ENCODE measurements around the gene SACM1L. TPM values are rescaled to one million over a fixed set of nuclear protein-coding genes. Genes with fewer than 3 reads are reported as not detected.
A peak's percentile ranks its signal among the peaks of the same experiment; 100 is the strongest.

SACM1L gene
- total and polyA plus RNA-seq, 2 of the 13 experiments (the other 11 are each of a cell fraction or from before 2014, with no cell fraction given), result 15.1 to 27.8 TPM

DNA sequence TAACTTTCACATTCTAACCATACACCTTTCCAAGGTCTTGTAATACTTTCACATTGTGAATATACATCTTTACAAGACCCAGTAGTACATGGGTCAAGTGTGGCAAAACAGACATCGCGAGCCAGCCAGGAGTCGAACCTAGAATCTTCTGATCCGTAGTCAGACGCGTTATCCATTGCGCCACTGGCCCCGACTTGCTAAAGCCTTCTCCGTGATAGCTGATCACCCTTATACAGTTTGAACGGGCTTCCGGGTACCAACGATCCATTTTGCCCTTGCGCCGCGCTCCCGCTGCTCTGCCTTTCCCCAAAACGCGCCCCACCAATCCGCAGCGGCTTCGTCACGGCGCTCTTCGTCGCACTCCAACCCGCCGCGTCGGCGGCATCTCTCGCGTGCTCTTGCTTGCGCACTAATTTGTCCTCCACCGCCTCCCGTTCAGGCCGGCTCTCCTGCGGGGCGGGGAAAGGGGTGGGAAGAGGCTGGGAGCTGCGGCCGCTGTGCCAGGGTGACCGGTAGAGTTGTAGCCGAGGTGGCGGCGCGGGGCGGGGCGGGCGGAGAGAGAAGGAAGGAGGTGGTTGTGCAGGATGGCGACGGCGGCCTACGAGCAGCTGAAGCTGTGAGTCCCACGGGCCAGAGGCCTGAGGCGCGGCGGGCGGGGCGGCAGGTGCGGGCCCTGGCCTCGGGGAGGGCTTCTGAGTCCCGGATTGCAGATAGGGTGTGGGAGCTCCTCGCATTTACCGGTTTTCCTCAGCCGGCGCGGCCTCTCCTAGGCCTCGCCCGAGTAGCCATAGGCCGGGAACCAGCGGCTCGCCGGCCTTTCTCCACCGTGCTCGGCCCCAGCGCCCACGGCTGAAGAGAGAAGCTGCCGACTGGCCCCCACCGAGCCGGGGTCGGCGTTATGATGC lies at the start of gene SACM1L (continued):
- no peak for TF ChIP-seq ZNF382 (CRISPR knock-in tag; IDR thresholded peaks at IDR 0.05; ENCODE audit: borderline replicate concordance)
- no peak for TF ChIP-seq ZNF672 (CRISPR knock-in tag; IDR thresholded peaks at IDR 0.05)
- TF ChIP-seq REPIN1 (CRISPR knock-in tag; IDR thresholded peaks at IDR 0.05; ENCODE audit: borderline replicate concordance, low read depth), result peak; percentile 96; the same call in 1 of the 2 replicates
- TF ChIP-seq ZNF10 (CRISPR knock-in tag; IDR thresholded peaks at IDR 0.05; ENCODE audit: borderline replicate concordance, low read depth), result no peak
- TF ChIP-seq, protein P1, sequence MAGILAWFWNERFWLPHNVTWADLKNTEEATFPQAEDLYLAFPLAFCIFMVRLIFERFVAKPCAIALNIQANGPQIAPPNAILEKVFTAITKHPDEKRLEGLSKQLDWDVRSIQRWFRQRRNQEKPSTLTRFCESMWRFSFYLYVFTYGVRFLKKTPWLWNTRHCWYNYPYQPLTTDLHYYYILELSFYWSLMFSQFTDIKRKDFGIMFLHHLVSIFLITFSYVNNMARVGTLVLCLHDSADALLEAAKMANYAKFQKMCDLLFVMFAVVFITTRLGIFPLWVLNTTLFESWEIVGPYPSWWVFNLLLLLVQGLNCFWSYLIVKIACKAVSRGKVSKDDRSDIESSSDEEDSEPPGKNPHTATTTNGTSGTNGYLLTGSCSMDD (CRISPR knock-in tag; IDR thresholded peaks at IDR 0.05), result no peak
- TF ChIP-seq ZNF329 (CRISPR knock-in tag; IDR thresholded peaks at IDR 0.05; ENCODE audit: low read depth), result 0 out of 2 replicates have a peak, but pooled peaks have one; percentile 59
- peak; percentile 67; the same call in 1 of the 2 replicates for TF ChIP-seq ZBTB42 (CRISPR knock-in tag; IDR thresholded peaks at IDR 0.05)
- TF ChIP-seq, protein P2, sequence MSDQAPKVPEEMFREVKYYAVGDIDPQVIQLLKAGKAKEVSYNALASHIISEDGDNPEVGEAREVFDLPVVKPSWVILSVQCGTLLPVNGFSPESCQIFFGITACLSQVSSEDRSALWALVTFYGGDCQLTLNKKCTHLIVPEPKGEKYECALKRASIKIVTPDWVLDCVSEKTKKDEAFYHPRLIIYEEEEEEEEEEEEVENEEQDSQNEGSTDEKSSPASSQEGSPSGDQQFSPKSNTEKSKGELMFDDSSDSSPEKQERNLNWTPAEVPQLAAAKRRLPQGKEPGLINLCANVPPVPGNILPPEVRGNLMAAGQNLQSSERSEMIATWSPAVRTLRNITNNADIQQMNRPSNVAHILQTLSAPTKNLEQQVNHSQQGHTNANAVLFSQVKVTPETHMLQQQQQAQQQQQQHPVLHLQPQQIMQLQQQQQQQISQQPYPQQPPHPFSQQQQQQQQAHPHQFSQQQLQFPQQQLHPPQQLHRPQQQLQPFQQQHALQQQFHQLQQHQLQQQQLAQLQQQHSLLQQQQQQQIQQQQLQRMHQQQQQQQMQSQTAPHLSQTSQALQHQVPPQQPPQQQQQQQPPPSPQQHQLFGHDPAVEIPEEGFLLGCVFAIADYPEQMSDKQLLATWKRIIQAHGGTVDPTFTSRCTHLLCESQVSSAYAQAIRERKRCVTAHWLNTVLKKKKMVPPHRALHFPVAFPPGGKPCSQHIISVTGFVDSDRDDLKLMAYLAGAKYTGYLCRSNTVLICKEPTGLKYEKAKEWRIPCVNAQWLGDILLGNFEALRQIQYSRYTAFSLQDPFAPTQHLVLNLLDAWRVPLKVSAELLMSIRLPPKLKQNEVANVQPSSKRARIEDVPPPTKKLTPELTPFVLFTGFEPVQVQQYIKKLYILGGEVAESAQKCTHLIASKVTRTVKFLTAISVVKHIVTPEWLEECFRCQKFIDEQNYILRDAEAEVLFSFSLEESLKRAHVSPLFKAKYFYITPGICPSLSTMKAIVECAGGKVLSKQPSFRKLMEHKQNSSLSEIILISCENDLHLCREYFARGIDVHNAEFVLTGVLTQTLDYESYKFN (CRISPR knock-in tag; conservative IDR thresholded peaks at IDR 0.05), result peak; percentile 64
- TF ChIP-seq ZNF772 (CRISPR knock-in tag; IDR thresholded peaks at IDR 0.05), result peak; percentile 44; the same call in 1 of the 2 replicates
- TF ChIP-seq, protein P3, sequence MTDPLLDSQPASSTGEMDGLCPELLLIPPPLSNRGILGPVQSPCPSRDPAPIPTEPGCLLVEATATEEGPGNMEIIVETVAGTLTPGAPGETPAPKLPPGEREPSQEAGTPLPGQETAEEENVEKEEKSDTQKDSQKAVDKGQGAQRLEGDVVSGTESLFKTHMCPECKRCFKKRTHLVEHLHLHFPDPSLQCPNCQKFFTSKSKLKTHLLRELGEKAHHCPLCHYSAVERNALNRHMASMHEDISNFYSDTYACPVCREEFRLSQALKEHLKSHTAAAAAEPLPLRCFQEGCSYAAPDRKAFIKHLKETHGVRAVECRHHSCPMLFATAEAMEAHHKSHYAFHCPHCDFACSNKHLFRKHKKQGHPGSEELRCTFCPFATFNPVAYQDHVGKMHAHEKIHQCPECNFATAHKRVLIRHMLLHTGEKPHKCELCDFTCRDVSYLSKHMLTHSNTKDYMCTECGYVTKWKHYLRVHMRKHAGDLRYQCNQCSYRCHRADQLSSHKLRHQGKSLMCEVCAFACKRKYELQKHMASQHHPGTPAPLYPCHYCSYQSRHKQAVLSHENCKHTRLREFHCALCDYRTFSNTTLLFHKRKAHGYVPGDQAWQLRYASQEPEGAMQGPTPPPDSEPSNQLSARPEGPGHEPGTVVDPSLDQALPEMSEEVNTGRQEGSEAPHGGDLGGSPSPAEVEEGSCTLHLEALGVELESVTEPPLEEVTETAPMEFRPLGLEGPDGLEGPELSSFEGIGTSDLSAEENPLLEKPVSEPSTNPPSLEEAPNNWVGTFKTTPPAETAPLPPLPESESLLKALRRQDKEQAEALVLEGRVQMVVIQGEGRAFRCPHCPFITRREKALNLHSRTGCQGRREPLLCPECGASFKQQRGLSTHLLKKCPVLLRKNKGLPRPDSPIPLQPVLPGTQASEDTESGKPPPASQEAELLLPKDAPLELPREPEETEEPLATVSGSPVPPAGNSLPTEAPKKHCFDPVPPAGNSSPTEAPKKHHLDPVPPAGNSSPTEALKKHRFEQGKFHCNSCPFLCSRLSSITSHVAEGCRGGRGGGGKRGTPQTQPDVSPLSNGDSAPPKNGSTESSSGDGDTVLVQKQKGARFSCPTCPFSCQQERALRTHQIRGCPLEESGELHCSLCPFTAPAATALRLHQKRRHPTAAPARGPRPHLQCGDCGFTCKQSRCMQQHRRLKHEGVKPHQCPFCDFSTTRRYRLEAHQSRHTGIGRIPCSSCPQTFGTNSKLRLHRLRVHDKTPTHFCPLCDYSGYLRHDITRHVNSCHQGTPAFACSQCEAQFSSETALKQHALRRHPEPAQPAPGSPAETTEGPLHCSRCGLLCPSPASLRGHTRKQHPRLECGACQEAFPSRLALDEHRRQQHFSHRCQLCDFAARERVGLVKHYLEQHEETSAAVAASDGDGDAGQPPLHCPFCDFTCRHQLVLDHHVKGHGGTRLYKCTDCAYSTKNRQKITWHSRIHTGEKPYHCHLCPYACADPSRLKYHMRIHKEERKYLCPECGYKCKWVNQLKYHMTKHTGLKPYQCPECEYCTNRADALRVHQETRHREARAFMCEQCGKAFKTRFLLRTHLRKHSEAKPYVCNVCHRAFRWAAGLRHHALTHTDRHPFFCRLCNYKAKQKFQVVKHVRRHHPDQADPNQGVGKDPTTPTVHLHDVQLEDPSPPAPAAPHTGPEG (CRISPR knock-in tag; IDR thresholded peaks at IDR 0.05), result peak; percentile 87
- TF ChIP-seq, protein P4, sequence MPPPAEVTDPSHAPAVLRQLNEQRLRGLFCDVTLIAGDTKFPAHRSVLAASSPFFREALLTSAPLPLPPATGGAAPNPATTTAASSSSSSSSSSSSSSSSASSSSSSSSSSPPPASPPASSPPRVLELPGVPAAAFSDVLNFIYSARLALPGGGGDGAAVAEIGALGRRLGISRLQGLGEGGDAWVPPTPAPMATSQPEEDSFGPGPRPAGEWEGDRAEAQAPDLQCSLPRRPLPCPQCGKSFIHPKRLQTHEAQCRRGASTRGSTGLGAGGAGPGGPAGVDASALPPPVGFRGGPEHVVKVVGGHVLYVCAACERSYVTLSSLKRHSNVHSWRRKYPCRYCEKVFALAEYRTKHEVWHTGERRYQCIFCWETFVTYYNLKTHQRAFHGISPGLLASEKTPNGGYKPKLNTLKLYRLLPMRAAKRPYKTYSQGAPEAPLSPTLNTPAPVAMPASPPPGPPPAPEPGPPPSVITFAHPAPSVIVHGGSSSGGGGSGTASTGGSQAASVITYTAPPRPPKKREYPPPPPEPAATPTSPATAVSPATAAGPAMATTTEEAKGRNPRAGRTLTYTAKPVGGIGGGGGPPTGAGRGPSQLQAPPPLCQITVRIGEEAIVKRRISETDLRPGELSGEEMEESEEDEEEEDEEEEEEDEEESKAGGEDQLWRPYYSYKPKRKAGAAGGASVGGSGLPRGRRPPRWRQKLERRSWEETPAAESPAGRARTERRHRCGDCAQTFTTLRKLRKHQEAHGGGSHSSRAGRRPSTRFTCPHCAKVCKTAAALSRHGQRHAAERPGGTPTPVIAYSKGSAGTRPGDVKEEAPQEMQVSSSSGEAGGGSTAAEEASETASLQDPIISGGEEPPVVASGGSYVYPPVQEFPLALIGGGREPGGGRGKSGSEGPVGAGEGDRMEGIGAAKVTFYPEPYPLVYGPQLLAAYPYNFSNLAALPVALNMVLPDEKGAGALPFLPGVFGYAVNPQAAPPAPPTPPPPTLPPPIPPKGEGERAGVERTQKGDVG (CRISPR knock-in tag; IDR thresholded peaks at IDR 0.05; ENCODE audit: borderline replicate concordance), result no peak
